Nephron (organoid): ENCODE results near the gene ADPRM.
A peak's percentile ranks its signal among the peaks of the same experiment; 100 is the strongest.

ENCODE experiments used
- H3K27ac Mint-ChIP-seq, 3 experiments: 2 replicates each; pipeline ENCODE4 v1.8.0; 2020; ENCODE audit warnings: mixed read lengths in 3 of 3, mild to moderate bottlenecking in 2 of 3, moderate library complexity in 1 of 3
- H3K27me3 Mint-ChIP-seq: 2 replicates; pipeline ENCODE4 v1.8.0; 2021; ENCODE audit warnings: low read depth, mild to moderate bottlenecking, moderate library complexity, mixed read lengths
- H3K36me3 Mint-ChIP-seq: 2 replicates; pipeline ENCODE4 v1.8.0; 2020; ENCODE audit warnings: low read depth, mixed read lengths
- H3K4me1 Mint-ChIP-seq: 2 replicates; pipeline ENCODE4 v1.8.0; 2020; ENCODE audit warnings: mixed read lengths
- H3K4me3 Mint-ChIP-seq, 3 experiments: 2 replicates each; pipeline ENCODE4 v1.8.0; 2020; ENCODE audit warnings: mild to moderate bottlenecking in 3 of 3, mixed read lengths in 3 of 3, moderate library complexity in 2 of 3
- H3K9me3 Mint-ChIP-seq: 2 replicates; pipeline ENCODE4 v1.8.0; 2020; ENCODE audit warnings: mixed read lengths
- CTCF ChIP-seq, 3 experiments: fragments of 200-600 bp; sonication (generic); IDR thresholded peaks; one replicate each; pipeline ENCODE4 v1.5.0; 2021; ENCODE audit warnings: antibody characterized with exemption in 3 of 3; ENCODE audit not compliant: unreplicated experiment in 3 of 3

ADPRM gene

DNA sequence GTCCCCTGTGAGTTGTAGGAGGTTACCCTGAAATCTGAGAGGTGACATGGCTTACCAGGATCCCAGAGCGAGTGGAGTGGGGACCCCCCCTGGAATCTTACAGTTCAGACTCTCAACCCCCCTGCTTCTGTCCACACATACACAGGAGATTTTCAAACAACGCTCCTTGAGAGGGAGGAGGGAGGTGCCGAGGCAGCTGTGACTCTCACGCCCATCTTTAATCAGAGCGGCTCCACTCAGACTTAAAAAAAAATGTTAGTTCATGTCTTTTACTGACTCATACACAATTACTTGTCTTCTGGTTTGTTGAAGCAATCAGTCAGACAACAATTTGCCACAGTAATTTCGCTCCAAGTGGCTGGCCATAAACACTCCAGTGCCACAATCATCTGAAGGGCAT is 47.8 kb downstream of the ADPRM start:
- H3K4me3 Mint-ChIP-seq = no peak overlapping the region
- no peak overlapping the region for H3K27ac Mint-ChIP-seq
- TF ChIP-seq CTCF (IDR thresholded peaks at IDR 0.05; ENCODE audit: unreplicated experiment in 3 of 3) = no peak
- H3K9me3 Mint-ChIP-seq = no peaks in the 10 kb centered on the region
- no peaks in the 10 kb centered on the region for H3K36me3 Mint-ChIP-seq
- peaks cover 16% of the 10 kb centered on the region for H3K27me3 Mint-ChIP-seq
- peaks cover 27% of the 10 kb centered on the region for H3K4me1 Mint-ChIP-seq

DNA sequence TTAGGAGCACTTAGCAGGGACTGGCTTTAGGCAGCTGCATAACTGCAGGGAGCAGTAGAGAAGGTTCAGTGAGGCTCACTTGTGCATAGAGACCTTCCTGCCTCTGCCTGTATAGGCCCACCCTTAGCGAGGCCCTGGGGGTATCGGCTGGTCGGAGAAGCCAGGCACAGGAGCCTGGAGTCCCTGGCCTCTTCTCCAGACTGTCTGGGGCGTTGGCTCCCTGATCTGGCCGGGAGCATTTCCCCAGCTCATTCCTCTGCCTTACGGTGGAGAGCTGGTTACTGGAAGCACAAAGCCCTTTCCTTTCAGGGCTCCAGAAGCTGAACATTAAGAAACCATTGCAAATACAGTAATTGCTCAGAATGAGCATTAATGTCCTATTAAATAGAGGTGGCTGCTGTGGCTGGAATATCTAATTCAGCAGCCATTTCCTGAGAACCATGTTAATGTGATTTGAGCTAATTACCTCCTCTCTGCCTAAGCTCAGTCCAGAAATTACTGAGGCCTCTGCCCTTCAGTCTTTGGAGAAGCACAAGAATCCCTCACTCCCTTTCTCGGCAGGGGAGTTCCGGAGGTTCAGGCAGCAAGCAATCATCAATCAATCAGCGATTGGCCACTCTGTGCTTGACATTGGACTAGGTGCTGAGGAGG is 51.3 kb downstream of the ADPRM start:
- H3K27me3 Mint-ChIP-seq = peaks cover 20% of the 10 kb centered on the region
- TF ChIP-seq CTCF (IDR thresholded peaks at IDR 0.05; ENCODE audit: unreplicated experiment in 3 of 3) = no peak
- H3K9me3 Mint-ChIP-seq = no peaks in the 10 kb centered on the region
- H3K4me1 Mint-ChIP-seq = peaks cover 27% of the 10 kb centered on the region
- peak overlapping the region in 1 of 3 experiments; percentile 22 for H3K27ac Mint-ChIP-seq
- no peaks in the 10 kb centered on the region for H3K36me3 Mint-ChIP-seq
- no peak overlapping the region for H3K4me3 Mint-ChIP-seq

DNA sequence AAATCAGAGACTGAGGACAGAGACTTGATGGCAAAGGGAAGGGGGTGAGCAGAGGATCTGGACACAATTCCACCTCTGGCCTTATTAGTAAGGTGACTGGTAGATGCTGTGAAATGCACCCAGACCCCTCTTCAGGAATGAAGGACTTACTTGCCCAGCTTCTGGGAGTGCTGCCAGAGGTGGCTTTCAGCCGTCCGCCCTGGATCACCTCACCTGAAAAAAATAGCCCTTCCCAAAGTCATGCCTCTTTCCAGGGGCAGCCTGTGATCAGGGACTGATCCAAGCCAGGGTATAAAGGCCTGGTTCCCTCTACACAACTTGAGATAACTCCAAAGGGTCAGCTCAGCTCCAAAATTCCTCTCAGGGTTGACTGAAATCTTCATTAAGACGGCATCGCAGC is 52.8 kb downstream of the ADPRM start:
- H3K27me3 Mint-ChIP-seq = peaks cover 31% of the 10 kb centered on the region
- no peaks in the 10 kb centered on the region for H3K36me3 Mint-ChIP-seq
- peaks cover 21% of the 10 kb centered on the region for H3K4me1 Mint-ChIP-seq
- H3K27ac Mint-ChIP-seq = no peak overlapping the region
- no peak for TF ChIP-seq CTCF (IDR thresholded peaks at IDR 0.05; ENCODE audit: unreplicated experiment in 3 of 3)
- H3K9me3 Mint-ChIP-seq = no peaks in the 10 kb centered on the region
- no peak overlapping the region for H3K4me3 Mint-ChIP-seq

DNA sequence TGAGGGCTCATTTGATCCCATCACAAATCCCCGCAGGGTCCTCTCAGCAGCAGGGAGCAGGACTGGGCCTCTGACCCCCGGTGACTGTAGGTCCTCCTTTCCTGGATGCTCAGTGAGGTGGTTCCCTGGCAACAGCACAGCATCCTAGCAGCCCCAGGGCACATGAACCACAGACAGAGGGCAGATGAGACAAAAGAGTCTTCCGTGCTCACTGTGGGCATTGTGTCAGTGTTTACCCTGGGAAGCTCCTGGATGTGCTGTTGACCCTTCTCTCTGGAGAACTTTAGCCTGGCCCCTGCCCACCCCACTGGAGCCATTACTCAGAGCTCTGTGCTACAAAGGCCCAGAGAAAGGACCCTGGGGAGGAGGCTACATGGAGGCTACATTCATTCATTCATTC is 54.2 kb downstream of the ADPRM start:
- TF ChIP-seq CTCF (IDR thresholded peaks at IDR 0.05; ENCODE audit: unreplicated experiment in 3 of 3) = no peak
- Mint-ChIP-seq H3K36me3 (no peaks in the 10 kb centered on the region), H3K4me3 (no peak overlapping the region), H3K27ac (no peak overlapping the region), H3K9me3 (no peaks in the 10 kb centered on the region), H3K27me3 (peaks cover 40% of the 10 kb centered on the region), H3K4me1 (peaks cover 24% of the 10 kb centered on the region)

GRCh38 chr17:10752696-10753095 is 55.3 kb downstream of the ADPRM start:
- Mint-ChIP-seq H3K36me3 (no peaks in the 10 kb centered on the region), H3K27me3 (peaks cover 47% of the 10 kb centered on the region), H3K9me3 (no peaks in the 10 kb centered on the region), H3K27ac (no peak overlapping the region), H3K4me3 (no peak overlapping the region), H3K4me1 (peaks cover 27% of the 10 kb centered on the region)
- TF ChIP-seq CTCF (IDR thresholded peaks at IDR 0.05; ENCODE audit: unreplicated experiment in 3 of 3) = no peak

DNA sequence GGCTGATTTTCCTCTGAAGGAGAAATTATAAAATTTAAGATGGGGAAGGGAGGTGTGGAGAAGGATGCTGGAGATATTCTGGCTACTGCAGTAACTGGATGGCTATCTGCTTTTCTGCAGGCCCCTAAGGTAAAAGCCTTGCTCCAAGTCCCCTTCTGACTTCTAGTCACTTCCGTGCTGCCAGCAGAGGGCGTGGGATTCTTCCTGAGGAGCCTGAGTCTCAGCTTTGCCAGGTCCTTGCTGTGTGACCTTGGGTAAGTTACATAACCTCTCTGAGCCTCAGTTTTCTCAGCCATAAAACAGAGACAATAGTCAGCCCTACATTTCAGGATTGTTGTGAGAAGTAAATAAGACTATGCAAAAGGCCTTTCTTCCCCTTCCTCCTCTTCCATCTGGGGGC is 56.7 kb downstream of the ADPRM start:
- TF ChIP-seq CTCF (IDR thresholded peaks at IDR 0.05; ENCODE audit: unreplicated experiment in 3 of 3) = peak in 1 of 3 experiments; percentile 17
- no peak overlapping the region for H3K4me3 Mint-ChIP-seq
- no peak overlapping the region for H3K27ac Mint-ChIP-seq
- no peaks in the 10 kb centered on the region for H3K36me3 Mint-ChIP-seq
- H3K27me3 Mint-ChIP-seq = peaks cover 43% of the 10 kb centered on the region
- no peaks in the 10 kb centered on the region for H3K9me3 Mint-ChIP-seq
- H3K4me1 Mint-ChIP-seq = peaks cover 28% of the 10 kb centered on the region
